Measurements from ENCODE around the gene SFRP5.

- TF ChIP-seq POLR2A (IDR thresholded peaks at IDR 0.05; ENCODE audit: low read depth, low read length) = no peak
- no peak for TF ChIP-seq CTCF (IDR thresholded peaks at IDR 0.05; ENCODE audit: extremely low read depth in 1 of 2, insufficient read depth in 1 of 2, low read depth in 1 of 2, low read length in 2 of 2)
- TF ChIP-seq POLR2AphosphoS5 (IDR thresholded peaks at IDR 0.05; ENCODE audit: insufficient read depth, low read depth, low read length) = no peak
These were observed 38.5 kb downstream of the SFRP5 start for GRCh38 chr10:97733256-97733655.

Measured in endothelial cell of umbilical vein (primary cell).